Measurements from ENCODE around the gene IQGAP1. TPM values are rescaled to one million over a fixed set of nuclear protein-coding genes. Genes with fewer than 3 reads are reported as not detected.

The IQGAP1 gene
- total and polyA plus RNA-seq, 2 of the 13 experiments (the other 11 are each of a cell fraction or from before 2014, with no cell fraction given), result 29.5 to 37.9 TPM

DNA sequence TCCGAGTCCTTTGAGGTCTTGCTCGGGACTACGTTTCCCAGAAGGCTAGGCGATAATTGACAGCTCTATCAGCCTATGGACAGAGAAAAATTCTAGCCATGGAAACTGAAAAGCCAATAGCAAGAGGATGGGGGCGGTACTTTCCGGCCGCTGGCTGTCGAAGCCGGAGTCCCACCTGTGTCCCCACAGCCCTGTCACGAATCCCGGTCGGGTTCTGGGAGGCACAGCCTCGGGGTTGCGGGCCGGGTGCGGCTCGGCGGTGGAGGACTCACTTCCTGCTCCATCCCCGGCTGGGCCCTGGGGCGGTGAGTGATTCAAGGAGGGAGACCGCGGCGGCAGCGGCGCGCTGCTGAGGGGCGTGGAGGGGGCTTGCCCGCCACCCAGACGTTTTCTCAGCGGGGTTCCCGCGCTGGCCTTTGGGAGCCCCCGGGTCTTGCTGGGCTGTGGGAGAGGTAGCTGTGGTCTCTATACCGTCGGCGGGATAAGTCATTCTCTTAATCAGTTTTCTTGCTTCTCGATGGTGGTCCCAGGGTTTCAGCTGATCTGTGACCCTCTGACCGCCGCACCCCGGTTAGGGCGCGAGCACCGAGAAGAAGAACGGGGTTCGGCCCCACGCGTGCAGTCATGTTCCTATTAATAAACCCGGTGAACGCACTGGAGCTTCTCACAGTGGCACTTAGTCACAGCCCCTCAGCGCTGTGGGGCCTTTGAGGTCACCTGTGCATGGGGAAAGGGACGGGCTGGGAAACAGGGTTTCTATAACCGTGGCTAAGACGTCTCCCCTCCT, 35.7 kb upstream of the IQGAP1 start, which contains the start of gene ZNF774 (continued):
- TF ChIP-seq ZNF614 (CRISPR knock-in tag; IDR thresholded peaks at IDR 0.05; ENCODE audit: borderline replicate concordance) (no peak), ZNF776 (CRISPR knock-in tag; IDR thresholded peaks at IDR 0.05) (0 out of 2 replicates have a peak, but pooled peaks have one; percentile 33), GZF1 (CRISPR knock-in tag; IDR thresholded peaks at IDR 0.05) (no peak), ZBTB10 (CRISPR knock-in tag; IDR thresholded peaks at IDR 0.05; ENCODE audit: borderline replicate concordance) (peak; percentile 70; the same call in 1 of the 2 replicates), TRAFD1 (CRISPR knock-in tag; IDR thresholded peaks at IDR 0.05; ENCODE audit: borderline replicate concordance) (no peak), SIN3B (IDR thresholded peaks at IDR 0.05; ENCODE audit: low read length) (no peak), ZC3H4 (CRISPR knock-in tag; IDR thresholded peaks at IDR 0.05; ENCODE audit: borderline replicate concordance) (no peak), TEAD3 (CRISPR knock-in tag; optimal IDR thresholded peaks at IDR 0.05; ENCODE audit: borderline replicate concordance) (peak; percentile 15), ZNF331 (CRISPR knock-in tag; IDR thresholded peaks at IDR 0.05) (peak; percentile 8; the same call in 1 of the 2 replicates), MATR3 (CRISPR knock-in tag; IDR thresholded peaks at IDR 0.05) (no peak), REPIN1 (CRISPR knock-in tag; IDR thresholded peaks at IDR 0.05; ENCODE audit: borderline replicate concordance, low read depth) (no peak), ZNF570 (CRISPR knock-in tag; IDR thresholded peaks at IDR 0.05; ENCODE audit: borderline replicate concordance) (no peak), ZSCAN9 (CRISPR knock-in tag; IDR thresholded peaks at IDR 0.05; ENCODE audit: borderline replicate concordance) (no peak), NFYC (CRISPR knock-in tag; IDR thresholded peaks at IDR 0.05) (peak; percentile 99), ZNF564 (CRISPR knock-in tag; IDR thresholded peaks at IDR 0.05) (no peak), SAP130 (CRISPR knock-in tag; IDR thresholded peaks at IDR 0.05; ENCODE audit: low read depth) (peak; percentile 75), TRIM24 (CRISPR knock-in tag; IDR thresholded peaks at IDR 0.05) (no peak), FOXK1 (CRISPR knock-in tag; IDR thresholded peaks at IDR 0.05; ENCODE audit: borderline replicate concordance, low read depth) (peak; percentile 49; the same call in 1 of the 2 replicates), MTA3 (CRISPR knock-in tag; IDR thresholded peaks at IDR 0.05) (no peak)
- TF ChIP-seq, protein P1, sequence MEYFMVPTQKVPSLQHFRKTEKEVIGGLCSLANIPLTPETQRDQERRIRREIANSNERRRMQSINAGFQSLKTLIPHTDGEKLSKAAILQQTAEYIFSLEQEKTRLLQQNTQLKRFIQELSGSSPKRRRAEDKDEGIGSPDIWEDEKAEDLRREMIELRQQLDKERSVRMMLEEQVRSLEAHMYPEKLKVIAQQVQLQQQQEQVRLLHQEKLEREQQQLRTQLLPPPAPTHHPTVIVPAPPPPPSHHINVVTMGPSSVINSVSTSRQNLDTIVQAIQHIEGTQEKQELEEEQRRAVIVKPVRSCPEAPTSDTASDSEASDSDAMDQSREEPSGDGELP (IDR thresholded peaks at IDR 0.05; ENCODE audit: borderline replicate concordance, low read depth), result peak; percentile 64; the same call in 1 of the 2 replicates
- TF ChIP-seq, protein P2, sequence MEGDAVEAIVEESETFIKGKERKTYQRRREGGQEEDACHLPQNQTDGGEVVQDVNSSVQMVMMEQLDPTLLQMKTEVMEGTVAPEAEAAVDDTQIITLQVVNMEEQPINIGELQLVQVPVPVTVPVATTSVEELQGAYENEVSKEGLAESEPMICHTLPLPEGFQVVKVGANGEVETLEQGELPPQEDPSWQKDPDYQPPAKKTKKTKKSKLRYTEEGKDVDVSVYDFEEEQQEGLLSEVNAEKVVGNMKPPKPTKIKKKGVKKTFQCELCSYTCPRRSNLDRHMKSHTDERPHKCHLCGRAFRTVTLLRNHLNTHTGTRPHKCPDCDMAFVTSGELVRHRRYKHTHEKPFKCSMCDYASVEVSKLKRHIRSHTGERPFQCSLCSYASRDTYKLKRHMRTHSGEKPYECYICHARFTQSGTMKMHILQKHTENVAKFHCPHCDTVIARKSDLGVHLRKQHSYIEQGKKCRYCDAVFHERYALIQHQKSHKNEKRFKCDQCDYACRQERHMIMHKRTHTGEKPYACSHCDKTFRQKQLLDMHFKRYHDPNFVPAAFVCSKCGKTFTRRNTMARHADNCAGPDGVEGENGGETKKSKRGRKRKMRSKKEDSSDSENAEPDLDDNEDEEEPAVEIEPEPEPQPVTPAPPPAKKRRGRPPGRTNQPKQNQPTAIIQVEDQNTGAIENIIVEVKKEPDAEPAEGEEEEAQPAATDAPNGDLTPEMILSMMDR (CRISPR knock-in tag; IDR thresholded peaks at IDR 0.05), result no peak
- TF ChIP-seq, protein P3, sequence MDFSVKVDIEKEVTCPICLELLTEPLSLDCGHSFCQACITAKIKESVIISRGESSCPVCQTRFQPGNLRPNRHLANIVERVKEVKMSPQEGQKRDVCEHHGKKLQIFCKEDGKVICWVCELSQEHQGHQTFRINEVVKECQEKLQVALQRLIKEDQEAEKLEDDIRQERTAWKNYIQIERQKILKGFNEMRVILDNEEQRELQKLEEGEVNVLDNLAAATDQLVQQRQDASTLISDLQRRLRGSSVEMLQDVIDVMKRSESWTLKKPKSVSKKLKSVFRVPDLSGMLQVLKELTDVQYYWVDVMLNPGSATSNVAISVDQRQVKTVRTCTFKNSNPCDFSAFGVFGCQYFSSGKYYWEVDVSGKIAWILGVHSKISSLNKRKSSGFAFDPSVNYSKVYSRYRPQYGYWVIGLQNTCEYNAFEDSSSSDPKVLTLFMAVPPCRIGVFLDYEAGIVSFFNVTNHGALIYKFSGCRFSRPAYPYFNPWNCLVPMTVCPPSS (IDR thresholded peaks at IDR 0.05), result no peak

Data from HepG2 (cell line).